HG02970 (cell line): Measurements from ENCODE around the gene PRR36.

Experiments used
- ATAC-seq: cut with Tn5 transposase; IDR thresholded peaks from one replicate; pipeline ENCODE4 v1.9.1; 2021; ENCODE audit warnings: mild to moderate bottlenecking, moderate library complexity, moderate number of reproducible peaks; ENCODE audit not compliant: unreplicated experiment, low FRiP score

Gene PRR36

DNA sequence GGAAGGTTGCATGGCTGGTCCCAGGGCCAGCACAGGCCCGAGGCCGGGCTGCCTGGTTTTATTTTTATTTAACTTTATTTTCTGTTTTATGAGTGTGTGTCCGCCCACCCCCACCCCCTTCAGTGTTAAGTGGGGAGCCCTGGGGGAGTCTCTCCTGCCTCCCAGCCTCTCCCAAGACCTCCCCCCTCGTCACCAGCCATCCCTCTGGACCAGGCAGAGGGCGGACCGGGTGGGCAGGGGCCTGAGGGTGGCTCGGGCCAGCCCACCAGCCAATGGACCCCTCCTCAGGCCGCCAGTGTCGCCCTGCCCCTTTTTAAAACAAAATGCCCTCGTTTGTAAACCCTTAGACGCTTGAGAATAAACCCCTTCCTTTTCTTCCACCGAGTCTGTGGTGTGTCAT lies 39.9 kb upstream of the PRR36 start:
- ATAC-seq, result no peak

DNA sequence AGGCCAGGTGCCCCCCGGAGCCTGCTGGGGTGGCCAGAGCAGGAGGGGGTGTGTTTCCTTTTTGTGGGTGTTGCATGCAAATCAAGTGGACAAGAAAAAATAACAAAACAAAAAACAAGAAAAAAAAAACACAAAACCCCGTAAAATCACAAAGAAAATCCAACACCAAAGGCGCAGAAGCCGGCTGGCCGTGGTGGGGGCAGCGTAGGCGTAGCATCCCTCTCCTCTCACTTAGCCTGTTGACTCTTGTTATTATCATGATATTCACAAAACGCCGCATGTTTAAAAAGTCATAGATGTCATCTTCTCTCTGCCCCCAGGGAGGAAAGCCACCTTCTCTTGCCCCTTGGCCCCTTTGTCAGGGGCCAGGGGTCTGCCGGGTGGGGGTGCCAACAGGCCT lies 39.5 kb upstream of the PRR36 start:
- ATAC-seq, result no peak

DNA sequence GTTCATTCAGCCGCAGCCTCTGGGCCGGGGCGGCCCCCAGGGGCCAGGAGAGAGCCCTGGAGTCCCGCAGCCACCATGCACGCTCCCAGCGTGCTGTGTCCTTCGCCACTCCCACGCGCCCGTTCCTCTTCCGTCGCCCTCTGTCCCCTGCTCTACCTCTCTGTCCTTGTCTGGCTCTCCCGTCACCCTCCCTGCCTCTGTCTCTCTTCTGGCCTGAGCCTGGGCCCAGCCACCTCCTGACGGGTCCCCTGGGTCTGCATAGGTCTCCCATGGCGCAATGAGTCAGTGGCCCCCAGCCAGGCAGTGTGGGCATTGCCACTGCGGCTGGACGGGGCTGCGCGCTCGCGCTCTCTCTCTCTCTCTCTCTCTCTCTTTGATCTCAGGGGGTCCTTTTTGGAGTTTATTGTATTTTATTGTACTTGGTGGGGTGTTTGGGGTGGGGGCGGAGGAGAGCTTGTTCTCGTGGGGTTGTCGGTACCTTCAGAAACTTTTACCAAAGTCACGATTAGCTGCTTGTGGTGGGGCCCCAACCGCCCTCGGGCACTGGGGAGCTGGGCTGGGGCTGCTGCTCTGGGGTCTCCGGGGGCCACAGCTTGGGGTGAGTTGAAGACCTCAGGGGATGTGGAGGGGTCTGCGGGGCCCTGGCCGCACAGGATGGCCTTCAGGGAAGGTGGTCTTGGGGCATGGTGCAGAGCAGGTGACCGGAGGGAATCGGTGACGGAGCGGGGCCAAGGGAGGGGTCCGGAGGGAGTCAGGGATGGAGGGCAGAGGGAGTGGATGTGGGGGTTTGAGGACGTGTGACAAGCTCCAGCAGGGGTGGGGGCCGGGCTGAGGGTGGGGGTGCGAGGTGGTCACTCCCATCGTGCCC lies 38.7 kb upstream of the PRR36 start:
- no peak for ATAC-seq

DNA sequence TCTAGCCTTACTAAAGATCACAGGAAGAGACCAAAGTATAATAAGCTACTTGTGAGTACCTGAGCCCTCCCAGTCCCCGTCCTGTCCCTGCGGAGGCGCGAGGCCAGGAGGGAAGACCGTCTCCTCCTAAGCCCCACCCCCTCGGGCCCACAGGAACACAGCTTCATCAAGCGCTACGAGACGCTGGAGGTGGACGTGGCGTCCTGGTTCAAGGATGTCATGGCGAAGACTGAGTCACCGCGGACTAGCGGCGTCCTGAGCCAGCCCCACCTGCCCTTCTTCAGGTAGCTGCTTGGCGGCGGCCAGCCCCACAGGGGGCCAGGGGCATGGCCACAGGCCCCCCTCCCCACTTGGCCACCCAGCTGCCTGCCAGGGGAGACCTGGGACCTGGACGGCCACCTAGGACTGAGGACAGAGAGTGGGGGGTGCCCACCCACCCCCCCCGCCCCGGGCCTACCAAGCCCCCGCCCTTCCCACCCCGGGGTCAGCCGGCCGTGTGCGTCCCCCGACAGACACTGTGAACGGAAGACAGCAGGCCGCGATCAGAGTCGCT lies 38.0 kb upstream of the PRR36 start:
- no peak for ATAC-seq

DNA sequence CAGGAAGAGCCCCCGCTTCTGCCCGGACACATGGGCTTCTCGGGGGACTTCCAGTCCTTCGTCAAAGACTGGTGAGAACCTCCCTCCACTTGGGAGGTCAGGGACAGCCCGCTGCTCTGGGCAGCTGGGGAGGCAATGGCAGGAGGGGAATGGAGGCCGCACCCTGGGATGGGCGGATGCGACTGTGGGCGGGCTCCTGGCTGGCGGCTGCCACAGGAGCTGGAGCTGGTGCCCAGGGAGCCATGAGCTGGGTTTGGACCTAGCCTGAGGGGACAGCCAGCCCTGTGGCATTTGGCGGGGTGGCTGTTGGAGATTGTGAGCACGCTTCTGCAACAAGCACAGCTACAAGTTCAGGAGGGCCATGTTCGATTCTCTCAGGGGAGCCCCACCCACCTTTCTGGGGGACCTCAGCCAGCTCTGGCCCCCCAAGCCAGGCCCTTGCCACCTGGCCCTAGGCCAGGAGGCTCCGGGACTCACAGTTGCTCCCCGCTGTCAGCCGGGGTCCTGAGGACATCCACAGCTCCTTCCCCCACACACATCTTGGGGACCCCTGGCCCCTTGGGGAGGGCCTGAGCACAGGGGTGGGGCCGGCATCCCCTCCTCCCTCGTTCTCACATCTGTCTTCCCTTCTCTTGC lies 37.4 kb upstream of the PRR36 start:
- no peak for ATAC-seq

DNA sequence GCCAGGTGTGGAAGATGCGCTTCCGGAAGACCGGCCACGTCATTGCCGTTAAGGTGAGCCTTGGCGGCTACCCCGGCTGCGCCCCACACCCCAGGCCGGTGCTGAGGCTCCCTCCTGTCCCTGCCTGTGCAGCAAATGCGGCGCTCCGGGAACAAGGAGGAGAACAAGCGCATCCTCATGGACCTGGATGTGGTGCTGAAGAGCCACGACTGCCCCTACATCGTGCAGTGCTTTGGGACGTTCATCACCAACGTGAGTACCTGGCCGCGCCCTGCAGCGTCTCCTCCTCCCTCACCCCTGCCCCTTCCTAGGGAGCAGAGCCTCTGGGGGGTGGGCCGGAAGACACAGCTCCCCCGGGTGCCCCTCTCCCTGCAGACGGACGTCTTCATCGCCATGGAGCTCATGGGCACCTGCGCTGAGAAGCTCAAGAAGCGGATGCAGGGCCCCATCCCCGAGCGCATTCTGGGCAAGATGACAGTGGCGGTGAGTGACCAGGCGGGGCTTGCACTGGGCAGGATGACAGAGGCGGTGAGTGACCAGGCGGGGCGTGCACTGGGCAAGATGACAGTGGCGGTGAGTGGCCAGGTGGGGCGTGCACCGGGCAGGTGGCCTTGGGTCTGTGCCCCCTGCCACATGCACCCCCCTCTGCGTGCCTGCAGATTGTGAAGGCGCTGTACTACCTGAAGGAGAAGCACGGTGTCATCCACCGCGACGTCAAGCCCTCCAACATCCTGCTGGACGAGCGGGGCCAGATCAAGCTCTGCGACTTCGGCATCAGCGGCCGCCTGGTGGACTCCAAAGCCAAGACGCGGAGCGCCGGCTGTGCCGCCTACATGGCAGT lies 36.4 kb upstream of the PRR36 start:
- no peak for ATAC-seq

DNA sequence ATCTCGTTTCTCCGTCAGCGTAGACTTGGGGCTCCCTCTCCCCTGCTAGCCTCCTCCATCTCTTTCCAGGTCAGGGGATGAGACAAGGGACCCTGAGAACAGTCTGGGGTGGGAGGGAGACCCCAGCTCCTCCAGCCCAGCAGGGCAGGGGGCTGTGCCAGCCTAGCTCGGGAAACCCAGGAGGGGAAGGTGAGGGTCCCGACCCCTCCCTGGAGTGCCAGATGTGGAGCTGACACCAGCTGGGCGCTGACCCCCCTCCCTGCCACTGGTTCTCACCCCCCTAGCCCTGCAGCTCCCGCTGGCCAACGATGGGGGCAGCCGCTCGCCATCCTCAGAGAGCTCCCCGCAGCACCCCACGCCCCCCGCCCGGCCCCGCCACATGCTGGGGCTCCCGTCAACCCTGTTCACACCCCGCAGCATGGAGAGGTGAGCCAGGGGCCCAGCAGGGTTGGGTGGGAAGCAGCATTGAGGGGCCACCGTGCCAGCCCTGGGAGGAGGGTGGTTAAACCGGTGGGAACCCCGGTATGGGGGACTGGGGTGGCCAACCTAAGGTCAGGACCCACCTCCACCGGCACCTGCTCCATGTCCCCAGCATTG lies 35.4 kb upstream of the PRR36 start:
- no peak for ATAC-seq

DNA sequence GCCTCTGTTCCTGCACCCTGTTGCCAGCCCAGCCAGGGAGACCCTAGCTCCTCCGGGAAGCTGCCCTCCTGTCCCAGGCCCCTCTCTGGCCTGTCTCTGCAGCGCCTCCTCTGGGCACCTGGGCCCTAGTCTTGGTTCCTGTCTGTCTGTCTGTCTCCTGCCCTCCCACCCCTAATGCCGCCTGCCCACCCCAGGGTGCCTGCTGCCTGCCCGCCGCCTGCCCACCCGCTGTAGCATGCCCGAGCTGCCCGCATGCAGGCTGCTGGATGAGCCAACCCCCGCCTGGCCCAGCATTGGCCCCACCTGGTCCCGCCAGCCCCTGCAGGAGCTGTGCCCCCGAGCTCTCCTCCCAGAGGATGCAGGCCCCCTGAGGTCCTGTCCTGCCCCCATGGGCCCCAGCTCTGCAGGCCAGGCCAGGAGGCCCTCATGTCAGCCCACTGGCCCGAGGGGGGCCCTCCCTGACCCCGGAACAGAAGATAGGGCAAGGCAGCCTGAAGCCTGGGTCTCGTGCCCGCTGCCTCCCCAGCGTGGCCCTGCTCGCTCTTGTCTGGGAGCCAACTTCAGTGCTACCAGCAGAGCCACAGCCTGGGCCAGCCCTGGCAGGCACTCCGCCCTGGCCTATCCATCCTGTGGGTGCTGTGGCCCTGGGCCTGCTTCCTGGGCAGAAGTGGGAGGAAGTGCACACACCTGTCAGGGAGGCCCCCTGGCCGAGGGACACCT lies 34.7 kb upstream of the PRR36 start:
- no peak for ATAC-seq

DNA sequence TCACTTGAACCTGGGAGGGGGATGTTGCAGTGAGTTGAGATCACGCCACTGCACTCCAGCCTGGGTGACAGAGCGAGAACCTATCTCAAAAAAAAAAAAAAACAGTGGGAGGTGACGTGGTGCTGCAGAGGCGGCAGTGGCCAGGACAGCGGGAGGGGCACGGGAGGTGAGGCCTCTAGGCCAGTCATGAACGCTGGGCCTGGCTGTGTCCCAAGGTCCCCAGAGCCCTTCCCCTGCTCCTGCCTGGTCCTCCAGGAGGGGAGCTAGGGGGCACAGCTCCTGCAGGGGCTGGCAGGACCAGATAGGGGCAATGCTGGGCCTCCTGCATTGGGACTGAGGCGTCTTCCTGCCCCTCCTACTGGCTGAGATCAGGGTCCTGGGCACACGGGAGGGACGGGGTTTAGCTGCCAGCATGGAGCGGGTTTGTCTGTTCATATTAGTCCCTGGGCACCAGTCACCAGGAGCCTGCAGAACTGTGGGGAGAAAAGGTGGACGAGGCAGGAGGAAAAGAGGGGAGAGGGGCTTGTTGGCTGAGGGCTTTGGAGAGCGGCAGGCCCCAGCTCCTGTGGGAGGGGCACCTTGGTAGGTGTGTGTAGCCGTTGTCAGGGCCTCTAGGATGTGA lies 34.0 kb upstream of the PRR36 start:
- no peak for ATAC-seq

DNA sequence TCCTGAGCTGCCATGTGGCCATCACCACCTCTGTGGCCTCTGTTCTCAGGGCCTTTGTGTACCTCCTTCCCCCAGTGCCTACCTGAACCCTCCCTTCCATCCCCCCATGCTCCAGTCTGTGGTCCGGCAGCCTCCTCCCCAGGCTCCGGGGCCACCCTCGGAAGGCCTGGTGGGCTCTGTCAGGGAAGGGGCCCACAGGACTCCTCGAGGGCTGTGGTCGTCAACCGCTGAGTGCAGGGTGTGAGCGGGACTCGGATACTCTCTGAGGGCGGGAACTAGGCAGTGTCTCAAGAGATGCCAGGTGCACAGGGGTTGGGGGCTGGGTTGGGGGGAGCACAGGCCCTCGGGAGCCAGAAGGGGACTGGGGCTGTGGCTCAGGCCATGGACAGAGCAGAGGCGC lies 33.4 kb upstream of the PRR36 start:
- ATAC-seq, result no peak

DNA sequence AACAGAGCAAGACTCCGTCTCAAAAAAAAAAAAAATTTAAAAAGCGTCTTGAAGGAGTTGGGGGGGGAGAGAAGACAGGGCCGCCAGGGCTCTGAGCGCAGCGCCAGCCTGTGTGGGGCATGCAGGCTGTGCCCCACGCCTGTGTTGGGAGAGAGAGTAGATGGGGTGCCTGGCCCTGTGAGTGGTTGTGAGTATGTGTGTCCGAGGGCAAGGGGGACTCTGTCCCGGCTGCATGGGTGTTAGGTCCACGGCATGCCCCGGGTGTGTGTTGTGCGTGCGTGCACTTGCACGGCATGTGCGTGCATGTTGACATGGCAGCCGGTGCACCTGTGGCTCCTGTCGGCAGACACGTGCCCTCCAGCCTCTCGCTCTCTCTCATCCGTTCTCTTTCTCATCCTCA lies 32.9 kb upstream of the PRR36 start:
- no peak for ATAC-seq

DNA sequence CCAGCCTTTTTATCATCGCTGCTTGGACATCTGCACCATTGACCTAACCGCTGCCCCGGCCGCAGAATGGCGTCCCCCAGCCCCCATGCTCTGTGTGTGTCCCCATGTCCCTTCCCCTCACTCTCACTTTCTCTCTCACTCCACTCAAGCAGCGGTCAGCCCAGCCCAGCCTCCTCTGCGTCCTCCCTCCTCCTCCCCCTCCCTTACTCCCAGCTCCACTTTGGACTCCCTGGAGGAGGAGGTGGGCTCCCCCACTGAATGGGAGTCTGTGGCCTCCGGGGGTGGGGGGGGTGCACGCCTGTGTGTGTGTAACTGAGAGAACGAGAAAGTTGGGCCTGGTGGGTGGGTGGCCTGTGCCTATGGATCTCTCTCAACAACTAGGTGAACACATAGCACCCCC lies 31.7 kb upstream of the PRR36 start:
- ATAC-seq, result no peak

DNA sequence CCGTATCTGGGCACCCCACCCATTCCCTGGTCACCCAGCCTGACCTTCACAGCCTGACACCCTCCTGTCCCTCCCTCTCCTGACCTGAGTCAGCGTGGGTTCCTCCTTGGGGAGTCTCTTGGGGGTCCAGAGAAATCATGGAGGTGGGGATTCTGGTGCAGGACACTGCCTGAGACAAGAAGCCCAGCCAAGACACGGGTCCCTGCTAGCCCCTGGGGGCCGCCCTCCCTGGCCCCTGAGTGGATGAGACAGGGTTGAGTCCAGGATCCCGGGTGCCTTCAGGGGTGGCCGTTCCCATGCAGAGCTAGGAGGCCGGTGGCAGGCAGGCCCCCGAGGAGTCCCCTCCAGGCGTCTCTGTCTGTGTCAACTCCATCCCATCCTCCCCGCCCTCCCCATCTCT lies 31.1 kb upstream of the PRR36 start:
- ATAC-seq, result no peak

DNA sequence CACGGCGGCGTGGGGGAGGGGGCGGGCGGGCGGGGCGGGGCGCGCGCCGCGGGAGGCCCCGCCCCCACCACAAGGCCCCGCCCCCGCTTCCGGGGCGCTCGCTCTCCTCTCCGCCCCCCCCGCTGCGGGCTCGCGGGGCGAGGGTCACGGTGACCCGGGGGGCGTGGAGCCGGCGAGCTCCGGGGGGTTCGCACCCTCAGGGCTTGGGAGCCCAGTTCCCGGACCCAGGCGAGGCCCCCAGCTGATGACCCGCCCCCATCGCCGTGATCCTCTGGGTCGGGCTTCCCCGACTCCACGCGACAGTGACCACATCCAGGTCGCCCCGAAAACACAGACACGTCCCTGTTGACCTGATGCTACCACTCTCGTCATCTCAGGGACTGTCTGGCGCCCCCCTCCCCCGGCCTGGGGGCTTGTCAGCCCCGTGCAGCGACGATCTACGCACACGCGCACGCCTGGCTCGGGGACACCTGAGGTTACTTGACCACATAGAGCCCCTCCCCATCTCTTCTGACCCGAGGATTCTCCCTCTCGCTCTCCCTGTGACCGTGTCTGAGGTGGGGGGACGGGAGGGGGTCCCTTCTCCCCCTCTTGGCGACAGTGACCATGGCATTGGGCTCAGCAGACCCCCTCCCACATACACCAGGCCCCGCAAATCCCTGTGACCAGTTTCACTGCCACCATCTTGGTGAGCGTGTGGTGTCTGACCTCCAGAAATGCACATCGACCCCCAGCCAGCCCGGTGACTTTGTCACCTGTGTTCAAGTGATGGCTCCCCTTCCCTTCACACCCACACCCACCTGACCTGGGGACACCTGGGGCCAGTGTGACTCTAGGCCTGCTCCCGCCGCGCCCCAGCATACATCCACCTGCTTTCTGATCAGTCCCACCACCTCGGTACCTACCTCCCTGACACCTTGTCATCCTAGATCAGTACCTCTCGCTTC lies 30.2 kb upstream of the PRR36 start:
- ATAC-seq, result no peak

DNA sequence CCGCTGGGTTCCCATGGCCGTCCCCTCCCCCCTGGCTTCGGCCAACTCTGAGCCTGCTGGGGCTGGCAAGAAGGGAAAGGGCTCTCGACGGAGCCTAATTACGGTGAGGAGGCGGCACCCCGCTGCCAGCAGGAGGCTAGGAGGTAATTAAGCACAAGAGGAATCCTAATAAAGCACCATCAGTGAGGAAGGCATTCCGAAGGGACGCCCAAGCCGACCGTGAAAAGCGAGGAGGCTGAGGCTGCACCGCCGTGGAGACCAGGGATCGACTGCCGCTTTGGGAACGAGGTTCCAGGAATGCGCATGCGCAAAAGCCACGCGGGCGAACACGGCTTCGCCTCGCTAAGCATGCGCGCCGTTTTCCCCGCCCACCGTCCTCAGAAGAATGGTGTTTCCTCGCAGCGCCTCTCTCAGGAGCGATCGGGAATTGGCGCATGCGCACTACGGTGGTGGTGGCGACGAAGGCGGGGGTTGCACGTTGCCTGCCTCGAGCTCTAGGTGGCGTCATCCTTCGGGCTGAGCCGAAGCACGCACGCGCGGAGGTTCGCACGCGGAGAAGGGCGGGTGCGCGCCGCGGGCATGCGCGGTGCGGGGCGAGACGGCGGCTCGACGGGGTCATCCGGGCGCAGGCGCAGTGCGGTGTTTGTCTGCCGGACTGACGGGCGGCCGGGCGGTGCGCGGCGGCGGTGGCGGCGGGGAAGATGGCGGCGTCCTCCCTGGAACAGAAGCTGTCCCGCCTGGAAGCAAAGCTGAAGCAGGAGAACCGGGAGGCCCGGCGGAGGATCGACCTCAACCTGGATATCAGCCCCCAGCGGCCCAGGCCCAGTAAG lies 29.3 kb upstream of the PRR36 start, which contains the start of gene MAP2K7:
Gene MAP2K7, plus strand, starts transcription at position 634 of the 830 bp plus-strand sequence. Its CDS starts 68 bp downstream, at position 702.
- ATAC-seq, result peak; percentile 92

DNA sequence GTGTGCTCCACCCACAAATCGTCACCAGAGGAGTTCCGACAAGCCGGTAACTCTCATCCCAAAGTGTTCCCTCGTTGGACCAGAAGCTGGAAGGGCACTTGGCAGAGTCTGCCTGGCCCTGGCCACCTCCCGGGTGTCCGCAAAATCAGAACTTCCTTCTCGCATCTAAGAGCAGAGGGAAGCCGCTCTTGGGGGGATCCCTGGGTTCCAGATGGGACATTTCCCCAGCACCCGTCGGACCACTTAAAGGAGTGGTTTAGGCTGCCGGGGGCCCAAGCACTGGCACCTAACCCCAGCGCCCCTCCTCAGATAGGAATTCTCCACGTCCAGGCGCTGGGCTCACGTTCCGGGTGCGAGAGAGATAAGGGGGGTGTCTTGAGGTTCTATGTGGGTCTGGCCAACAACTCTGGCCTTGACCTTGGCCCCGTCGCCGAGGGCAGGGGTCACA lies 28.6 kb upstream of the PRR36 start:
- no peak for ATAC-seq

DNA sequence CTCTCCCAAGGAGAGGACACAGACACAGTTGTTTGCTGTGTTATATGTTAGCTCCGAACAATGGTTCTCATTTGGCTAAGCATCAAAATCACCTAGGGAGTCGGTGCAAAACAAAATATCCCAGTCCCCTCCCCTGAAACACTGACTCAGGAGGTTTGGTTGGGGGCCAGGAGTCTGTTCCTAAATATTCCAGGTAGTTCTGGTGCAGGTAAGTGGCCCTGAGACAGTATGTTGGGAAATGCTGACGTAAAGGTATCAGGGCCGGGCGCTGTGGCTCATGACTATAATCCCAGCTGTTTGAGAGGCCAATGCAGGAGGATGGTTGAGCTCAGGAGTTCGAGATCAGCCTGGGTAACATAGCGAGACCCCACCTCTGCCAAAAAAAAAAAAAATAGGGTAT lies 27.1 kb upstream of the PRR36 start:
- ATAC-seq, result no peak
